ENCODE data around the gene PPP1R3D.
"Not testable (repeated sequence)": the region's sequence is repeated elsewhere in the genome, so short reads cannot be mapped to it uniquely, and the experiment has no call there.

Gene PPP1R3D

GRCh38 chr20:59940129-59940955 is at the start of gene PPP1R3D, which contains the start of gene FAM217B:
Gene PPP1R3D, minus strand, starts transcription at chr20:59940305. Its CDS starts 374 bp downstream, at chr20:59939931.
Gene FAM217B, plus strand, starts transcription at chr20:59940389. Its CDS starts 3,555 bp downstream, at chr20:59943944.
- peak; percentile 84 for DNase-seq (ENCODE audit: low read depth)

- DNase-seq (ENCODE audit: low read depth), result no peak
Measured at GRCh38 chr20:59988141-59988540, 48.0 kb upstream of the PPP1R3D start.

GRCh38 chr20:59987135-59987534 is 47.0 kb upstream of the PPP1R3D start:
- no peak for DNase-seq (ENCODE audit: low read depth)

GRCh38 chr20:59985864-59986263 is 45.8 kb upstream of the PPP1R3D start:
- no peak for DNase-seq (ENCODE audit: low read depth)

- no peak for DNase-seq (ENCODE audit: low read depth)
Measured at GRCh38 chr20:59985164-59985563, 45.1 kb upstream of the PPP1R3D start.

GRCh38 chr20:59984541-59984940 is 44.4 kb upstream of the PPP1R3D start:
- DNase-seq (ENCODE audit: low read depth), result no peak

- DNase-seq (ENCODE audit: low read depth), result no peak
Measured at GRCh38 chr20:59983076-59983475, 43.0 kb upstream of the PPP1R3D start.

- no peak for DNase-seq (ENCODE audit: low read depth)
Measured at GRCh38 chr20:59977086-59977485, 37.0 kb upstream of the PPP1R3D start.

GRCh38 chr20:59976156-59976782 is 36.2 kb upstream of the PPP1R3D start:
- DNase-seq (ENCODE audit: low read depth), result no peak

- no peak for DNase-seq (ENCODE audit: low read depth)
Measured at GRCh38 chr20:59972037-59972801, 32.1 kb upstream of the PPP1R3D start.

- no peak for DNase-seq (ENCODE audit: low read depth)
Measured at GRCh38 chr20:59971428-59971827, 31.3 kb upstream of the PPP1R3D start.

GRCh38 chr20:59966428-59966827 is 26.3 kb upstream of the PPP1R3D start:
- no peak for DNase-seq (ENCODE audit: low read depth)

- no peak for DNase-seq (ENCODE audit: low read depth)
Measured at GRCh38 chr20:59962155-59962554, 22.1 kb upstream of the PPP1R3D start.

GRCh38 chr20:59961423-59961822 is 21.3 kb upstream of the PPP1R3D start:
- no peak for DNase-seq (ENCODE audit: low read depth)

- DNase-seq (ENCODE audit: low read depth), result no peak
Measured at GRCh38 chr20:59958626-59959025, 18.5 kb upstream of the PPP1R3D start.

- DNase-seq (ENCODE audit: low read depth), result no peak
Measured at GRCh38 chr20:59958123-59958522, 18.0 kb upstream of the PPP1R3D start, which contains the start of gene CDH26. Gene CDH26, plus strand, starts transcription at chr20:59958423. Its CDS starts 304 bp downstream, at chr20:59958727.

GRCh38 chr20:59957568-59957967 is 17.5 kb upstream of the PPP1R3D start:
- not testable (repeated sequence) for DNase-seq (ENCODE audit: low read depth)

GRCh38 chr20:59955131-59955796 is 15.2 kb upstream of the PPP1R3D start:
- no peak for DNase-seq (ENCODE audit: low read depth)

GRCh38 chr20:59954718-59955117 is 14.6 kb upstream of the PPP1R3D start:
- no peak for DNase-seq (ENCODE audit: low read depth)

GRCh38 chr20:59949911-59950310 is 9.8 kb upstream of the PPP1R3D start:
- DNase-seq (ENCODE audit: low read depth), result no peak

GRCh38 chr20:59948828-59949720 is 9.0 kb upstream of the PPP1R3D start:
- peak; percentile 20 for DNase-seq (ENCODE audit: low read depth)

Data from non-pigmented ciliary epithelial cell (primary cell).